Testis (tissue), 3 donors: Measurements from ENCODE around the gene TRMU. TPM values are rescaled to one million over a fixed set of nuclear protein-coding genes. Genes with fewer than 3 reads are reported as not detected.

Experiments
- DNase-seq: peaks from one replicate; pipeline ENCODE4 v3.0.0-alpha.2; 2019
- H3K27ac ChIP-seq, 2 donors: fragments of 200-600 bp; sonication (generic); one replicate each; pipeline ENCODE4 v1.5.1; 2019
- H3K27me3 ChIP-seq: fragments of 200-600 bp; sonication (generic); one replicate; pipeline ENCODE4 v1.5.1; 2019
- H3K36me3 ChIP-seq: fragments of 200-600 bp; sonication (generic); one replicate; pipeline ENCODE4 v1.5.1; 2017; ENCODE audit warnings: low read depth; ENCODE audit errors: missing control alignments
- H3K4me1 ChIP-seq: fragments of 200-600 bp; sonication (generic); one replicate; pipeline ENCODE4 v1.5.1; 2019
- H3K4me3 ChIP-seq, 2 donors: fragments of 200-600 bp; sonication (generic); one replicate each; pipeline ENCODE4 v1.5.1; 2017 to 2019
- H3K9me3 ChIP-seq: fragments of 200-600 bp; sonication (generic); one replicate; pipeline ENCODE4 v1.5.1; 2017
- POLR2A ChIP-seq: fragments of 450-650 bp; IDR thresholded peaks from one replicate; pipeline ENCODE4 v1.6.1; 2017; ENCODE audit warnings: antibody characterized with exemption, mild to moderate bottlenecking, moderate library complexity
- WGBS, 2 donors: methylation state at CpG; one replicate each; pipeline ENCODE4 v1.1.5; 2018; 5-methylcytosine and 5-hydroxymethylcytosine counted together
- intact Hi-C: fragments of 100-400 bp; cut with DNase I; formaldehyde crosslinking; loops from one replicate; pipeline ENCODE4 v1.15.1; 2023; ENCODE audit warnings: low total_unique reads
- polyA plus RNA-seq: library from polyadenylated mRNA; stranded (reverse); fragments of 350-450 nt; fragmentation: Illumina TruSeq; extraction: RNeasy Lipid Tissue Mini Kit (QIAGEN cat#74804); gene quantifications from one replicate; pipeline ENCODE4 v1.2.3, GENCODE V29; 2014; ENCODE audit warnings: low read depth, low replicate concordance; ENCODE audit not compliant: insufficient read depth
- total RNA-seq, 2 donors: library from RNA; depleted of rRNA; stranded (reverse); fragments of >200 nt; gene quantifications; one replicate each; pipeline ENCODE4 v1.2.3, GENCODE V29; 2016
- TF ChIP-seq, protein P1 (sequence below), 3 experiments: fragments of 450-650 bp in 2 of 3; fragments of 200-600 bp in 1 of 3; sonication (generic) in 1 of 3; IDR thresholded peaks; one replicate each; pipeline ENCODE4 v1.5.1; 2016 to 2019; ENCODE audit warnings: antibody characterized with exemption in 3 of 3, mild to moderate bottlenecking in 2 of 3, moderate library complexity in 1 of 3

Gene TRMU
- total and polyA plus RNA-seq, 3 donors from 2014 or later, result 24.8 to 63.5 (median 57.3) TPM

- no peak for TF ChIP-seq POLR2A
- TF ChIP-seq, protein P1, sequence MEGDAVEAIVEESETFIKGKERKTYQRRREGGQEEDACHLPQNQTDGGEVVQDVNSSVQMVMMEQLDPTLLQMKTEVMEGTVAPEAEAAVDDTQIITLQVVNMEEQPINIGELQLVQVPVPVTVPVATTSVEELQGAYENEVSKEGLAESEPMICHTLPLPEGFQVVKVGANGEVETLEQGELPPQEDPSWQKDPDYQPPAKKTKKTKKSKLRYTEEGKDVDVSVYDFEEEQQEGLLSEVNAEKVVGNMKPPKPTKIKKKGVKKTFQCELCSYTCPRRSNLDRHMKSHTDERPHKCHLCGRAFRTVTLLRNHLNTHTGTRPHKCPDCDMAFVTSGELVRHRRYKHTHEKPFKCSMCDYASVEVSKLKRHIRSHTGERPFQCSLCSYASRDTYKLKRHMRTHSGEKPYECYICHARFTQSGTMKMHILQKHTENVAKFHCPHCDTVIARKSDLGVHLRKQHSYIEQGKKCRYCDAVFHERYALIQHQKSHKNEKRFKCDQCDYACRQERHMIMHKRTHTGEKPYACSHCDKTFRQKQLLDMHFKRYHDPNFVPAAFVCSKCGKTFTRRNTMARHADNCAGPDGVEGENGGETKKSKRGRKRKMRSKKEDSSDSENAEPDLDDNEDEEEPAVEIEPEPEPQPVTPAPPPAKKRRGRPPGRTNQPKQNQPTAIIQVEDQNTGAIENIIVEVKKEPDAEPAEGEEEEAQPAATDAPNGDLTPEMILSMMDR (IDR thresholded peaks at IDR 0.05), result no peak
- H3K27ac ChIP-seq, result no peak overlapping the region
- intact Hi-C loops, result no loop called here
- no peaks in the 10 kb centered on the region for H3K36me3 ChIP-seq
- peaks cover 13% of the 10 kb centered on the region for H3K4me1 ChIP-seq
- DNase-seq, result no peak
- 86 to 97% methylated on average over 13 of the region's 13 CpGs for WGBS, 2 donors
- no peaks in the 10 kb centered on the region for H3K9me3 ChIP-seq
- H3K27me3 ChIP-seq, result no peaks in the 10 kb centered on the region
- H3K4me3 ChIP-seq, result no peak overlapping the region
Observed at GRCh38 chr22:46299101-46299500, 36.4 kb upstream of the TRMU start.

DNA sequence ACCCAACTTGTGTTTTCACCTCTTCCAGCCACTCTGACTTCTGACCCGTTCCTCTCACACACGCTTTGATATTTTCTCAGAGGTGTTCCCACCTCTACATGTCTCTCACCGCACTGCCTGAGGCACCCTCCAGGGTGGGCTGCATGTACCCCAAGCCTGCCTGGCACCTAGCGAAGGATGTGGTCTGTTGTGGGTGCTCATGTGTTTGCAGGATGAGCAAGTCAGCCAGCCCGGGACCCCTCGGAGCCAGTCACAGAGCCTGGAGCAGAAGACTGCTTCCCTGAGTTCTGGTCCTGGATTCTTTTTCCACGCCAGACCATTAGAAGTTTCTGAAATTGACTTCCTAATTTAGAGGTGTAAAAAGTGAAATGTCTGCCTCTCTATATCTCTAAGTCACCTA lies 35.0 kb upstream of the TRMU start:
- H3K27me3 ChIP-seq, result no peaks in the 10 kb centered on the region
- H3K36me3 ChIP-seq, result no peaks in the 10 kb centered on the region
- DNase-seq, result no peak
- intact Hi-C loops, result no loop called here
- H3K4me1 ChIP-seq, result peaks cover 13% of the 10 kb centered on the region
- 88 to 99% methylated on average over 7 of the region's 7 CpGs for WGBS, 2 donors
- no peak overlapping the region for H3K27ac ChIP-seq
- no peak for TF ChIP-seq POLR2A
- TF ChIP-seq, protein P1 (IDR thresholded peaks at IDR 0.05), result no peak
- no peaks in the 10 kb centered on the region for H3K9me3 ChIP-seq
- no peak overlapping the region for H3K4me3 ChIP-seq

DNA sequence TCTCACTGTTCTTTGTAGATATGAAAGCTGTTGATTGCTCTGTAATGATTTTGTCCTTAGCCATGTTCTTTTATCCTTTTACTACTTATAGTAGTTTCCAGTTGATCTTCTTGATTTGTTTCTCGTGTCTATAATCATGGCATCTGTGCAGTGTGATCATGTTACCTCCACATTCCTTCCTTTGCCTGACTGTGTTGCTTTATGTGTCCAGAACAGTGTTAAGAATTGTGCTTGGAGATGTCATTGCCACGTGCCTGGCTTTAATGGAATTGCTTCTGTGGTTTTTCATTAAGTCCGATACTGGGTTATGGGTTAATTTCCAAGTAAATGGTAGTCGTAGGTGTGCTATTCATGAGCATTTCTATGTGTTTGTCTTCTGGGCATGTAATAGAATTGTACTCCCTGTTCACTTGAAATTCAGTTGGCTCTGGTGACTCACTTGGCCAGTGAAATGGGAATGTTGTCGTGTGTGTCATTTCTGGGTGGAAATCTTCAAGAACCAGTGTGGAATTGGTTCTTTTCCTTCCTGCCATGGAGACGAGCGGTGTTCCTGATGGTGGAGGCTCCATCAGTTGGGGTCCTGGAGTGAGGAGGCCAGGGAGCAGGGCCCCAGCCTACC lies 32.1 kb upstream of the TRMU start:
- no peaks in the 10 kb centered on the region for H3K36me3 ChIP-seq
- TF ChIP-seq, protein P1 (IDR thresholded peaks at IDR 0.05), result no peak
- TF ChIP-seq POLR2A, result no peak
- H3K4me1 ChIP-seq, result no peaks in the 10 kb centered on the region
- intact Hi-C loops, result no loop called here
- H3K4me3 ChIP-seq, result no peak overlapping the region
- H3K9me3 ChIP-seq, result no peaks in the 10 kb centered on the region
- 92% methylated on average over 7 of the region's 7 CpGs for WGBS, 2 donors
- no peak overlapping the region for H3K27ac ChIP-seq
- DNase-seq, result no peak
- no peaks in the 10 kb centered on the region for H3K27me3 ChIP-seq

DNA sequence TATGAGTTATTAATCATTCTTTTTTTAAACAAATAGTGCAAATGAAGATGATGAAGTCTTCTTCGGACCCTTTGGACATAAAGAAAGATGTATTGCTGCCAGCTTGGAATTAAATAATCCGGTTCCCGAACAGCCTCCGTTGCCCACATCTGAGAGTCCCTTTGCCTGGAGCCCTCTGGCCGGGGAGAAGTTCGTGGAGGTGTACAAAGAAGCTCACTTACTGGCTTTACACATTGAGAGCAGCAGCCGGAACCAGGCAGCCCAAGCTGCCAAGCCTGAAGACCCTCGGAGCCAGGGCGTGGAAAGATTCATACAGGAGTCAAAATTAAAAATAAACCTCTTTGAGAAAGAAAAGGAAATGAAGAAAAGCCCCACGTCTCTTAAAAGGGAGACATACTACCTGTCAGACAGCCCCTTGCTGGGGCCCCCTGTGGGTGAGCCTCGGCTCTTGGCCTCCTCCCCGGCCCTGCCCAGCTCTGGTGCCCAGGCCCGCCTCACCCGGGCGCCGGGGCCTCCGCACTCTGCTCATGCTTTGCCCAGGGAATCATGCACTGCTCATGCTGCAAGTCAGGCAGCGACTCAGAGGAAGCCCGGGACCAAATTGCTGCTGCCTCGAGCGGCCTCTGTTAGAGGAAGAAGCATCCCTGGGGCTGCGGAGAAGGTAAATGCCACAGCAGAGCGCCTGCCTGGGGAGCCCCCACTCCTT lies 27.1 kb upstream of the TRMU start:
- 89 to 95% methylated on average over 15 to 23 of the region's 23 CpGs for WGBS, 2 donors
- H3K27me3 ChIP-seq, result no peaks in the 10 kb centered on the region
- no peak overlapping the region for H3K4me3 ChIP-seq
- intact Hi-C loops, result no loop called here
- H3K9me3 ChIP-seq, result no peaks in the 10 kb centered on the region
- no peak overlapping the region for H3K27ac ChIP-seq
- H3K4me1 ChIP-seq, result no peaks in the 10 kb centered on the region
- TF ChIP-seq POLR2A, result no peak
- TF ChIP-seq, protein P1 (IDR thresholded peaks at IDR 0.05), result no peak
- no peaks in the 10 kb centered on the region for H3K36me3 ChIP-seq
- DNase-seq, result no peak
